ENCODE results near the gene CBLIF.
"Not testable (repeated sequence)": the region's sequence is repeated elsewhere in the genome, so short reads cannot be mapped to it uniquely, and the experiment has no call there.

CBLIF gene

GRCh38 chr11:59801160-59801706 is 44.1 kb downstream of the CBLIF start:
- in situ Hi-C loops (cut with MboI; ENCODE audit: low sequenced_read_pairs), result loop anchor here (5.0 kb wide), 1 partner anchor 49 kb away; no protein-coding TSS in a partner anchor

- in situ Hi-C loops (cut with MboI; ENCODE audit: low sequenced_read_pairs), result loop anchor here (5.0 kb wide), 1 partner anchor 48 kb away; no protein-coding TSS in a partner anchor
These were observed 44.8 kb downstream of the CBLIF start for GRCh38 chr11:59800390-59801025.

- in situ Hi-C loops (cut with MboI; ENCODE audit: low sequenced_read_pairs), result no loop called here
These were observed 50.9 kb downstream of the CBLIF start for GRCh38 chr11:59794417-59794816.

- in situ Hi-C loops (cut with MboI; ENCODE audit: low sequenced_read_pairs), result no loop called here
These were observed 52.8 kb downstream of the CBLIF start for GRCh38 chr11:59792507-59792906.

GRCh38 chr11:59791639-59792038 is 53.7 kb downstream of the CBLIF start:
- in situ Hi-C loops (cut with MboI; ENCODE audit: low sequenced_read_pairs), result no loop called here

- in situ Hi-C loops (cut with MboI; ENCODE audit: low sequenced_read_pairs), result no loop called here
These were observed 57.5 kb downstream of the CBLIF start for GRCh38 chr11:59787816-59788215.

GRCh38 chr11:59787255-59787588 is 58.1 kb downstream of the CBLIF start:
- in situ Hi-C loops (cut with MboI; ENCODE audit: low sequenced_read_pairs), result no loop called here

GRCh38 chr11:59785818-59786217 is 59.5 kb downstream of the CBLIF start:
- in situ Hi-C loops (cut with MboI; ENCODE audit: low sequenced_read_pairs), result no loop called here

- in situ Hi-C loops (cut with MboI; ENCODE audit: low sequenced_read_pairs), result not testable (repeated sequence)
These were observed 60.9 kb downstream of the CBLIF start for GRCh38 chr11:59784441-59784840.

GRCh38 chr11:59783632-59784090 is 61.6 kb downstream of the CBLIF start:
- in situ Hi-C loops (cut with MboI; ENCODE audit: low sequenced_read_pairs), result no loop called here

GRCh38 chr11:59782080-59782479 is 63.2 kb downstream of the CBLIF start:
- in situ Hi-C loops (cut with MboI; ENCODE audit: low sequenced_read_pairs), result no loop called here

- in situ Hi-C loops (cut with MboI; ENCODE audit: low sequenced_read_pairs), result no loop called here
These were observed 65.8 kb downstream of the CBLIF start for GRCh38 chr11:59779487-59779886.

All from HL-60/S4 treated with phorbol 12-myristate 13-acetate at 8.2 ng/mL for 4 days and 3 days (cell line).